HCT116 (cell line): Measurements from ENCODE around the gene NOLC1. TPM values are rescaled to one million over a fixed set of nuclear protein-coding genes. Genes with fewer than 3 reads are reported as not detected.
A peak's percentile ranks its signal among the peaks of the same experiment; 100 is the strongest.

Experiments
- ATAC-seq: fragments of 200-7000 bp; cut with Tn5 transposase; 2 replicates; pipeline ENCODE4 v1.9.1; 2020; ENCODE audit warnings: mild to moderate bottlenecking, moderate library complexity
- BruUV-seq: library from RNA; stranded (reverse); fragments of 400-500 nt; replicated peaks from 2 replicates; lab custom pipeline; 2021; lab: Mats Ljungman, UMichigan
- CTCF ChIA-PET: fragments of 300-600 bp; sonication (Branson Sonifier 250); formaldehyde crosslinking; loops from one replicate; lab custom pipeline; 2021; ENCODE audit warnings: antibody characterized with exemption; lab: Charles Lee
- POLR2A ChIA-PET: fragments of 300-600, 350-600 bp; sonication (Branson Sonifier 250); formaldehyde crosslinking; loops from one replicate; lab custom pipeline; 2021; ENCODE audit warnings: antibody characterized with exemption; lab: Charles Lee
- RAD21 ChIA-PET, 2 experiments: fragments of 300-600 bp; sonication (Branson Sonifier 250); formaldehyde crosslinking; loops; one replicate each; lab custom pipeline; 2023; ENCODE audit warnings: low total read pairs in 2 of 2; ENCODE audit not compliant: uncharacterized antibody in 2 of 2, unreplicated experiment in 2 of 2, low non-redundant PET in 1 of 2; lab: Charles Lee
- DNase-seq: peaks from one replicate; pipeline ENCODE4 v3.0.0-alpha.2; 2010; ENCODE audit warnings: low read depth, low spot score
- H2AFZ ChIP-seq: fragments of 200-600 bp; shearing (Covaris generic), sonication (generic); 2 replicates; pipeline ENCODE4 v1.6.1; 2017; ENCODE audit warnings: low read depth, mixed run types, mixed read lengths, antibody characterized with exemption, low read length; ENCODE audit not compliant: poor library complexity, severe bottlenecking
- H3K27ac ChIP-seq: 2 replicates; pipeline ENCODE4 v1.5.1; 2012; ENCODE audit warnings: low read depth, low read length
- H3K27me3 ChIP-seq: fragments of 200-600 bp; sonication (generic); 2 replicates; pipeline ENCODE4 v1.6.1; 2016; ENCODE audit warnings: mixed run types, low read length, mixed read lengths; ENCODE audit not compliant: insufficient read depth
- H3K36me3 ChIP-seq, 2 experiments: fragments of 200-500 bp in 1 of 2; fragments of 200-600 bp in 1 of 2; sonication (Bioruptor generic) in 1 of 2; sonication (generic) in 1 of 2; 2 replicates each; pipeline versions ENCODE4 v1.5.1 to v1.6.1; 2014 to 2016; ENCODE audit warnings: low read length in 2 of 2, inconsistent platforms in 1 of 2, mixed read lengths in 1 of 2, mixed run types in 1 of 2; ENCODE audit not compliant: insufficient read depth in 2 of 2, control insufficient read depth in 1 of 2
- H3K4me1 ChIP-seq, 2 experiments: fragments of 200-600 bp in 1 of 2; sonication (generic) in 1 of 2; 2 replicates each; pipeline versions ENCODE4 v1.5.1 to v1.6.1; 2012 to 2017; ENCODE audit warnings: low read length in 2 of 2, inconsistent platforms in 1 of 2, mild to moderate bottlenecking in 1 of 2, mixed read lengths in 1 of 2, mixed run types in 1 of 2, moderate library complexity in 1 of 2; ENCODE audit not compliant: insufficient read depth in 2 of 2, control insufficient read depth in 1 of 2
- H3K4me2 ChIP-seq: fragments of 200-600 bp; sonication (generic); 2 replicates; pipeline ENCODE4 v1.6.1; 2017; ENCODE audit warnings: mixed run types, low read length, mixed read lengths
- H3K4me3 ChIP-seq, 2 experiments: fragments of 200-600 bp in 1 of 2; sonication (generic) in 1 of 2; replicated peaks in 1 of 2; 2 replicates each; pipeline ENCODE4 v1.5.1; 2011 to 2016; ENCODE audit warnings: low read length in 2 of 2, control low read depth in 1 of 2, low read depth in 1 of 2, mild to moderate bottlenecking in 1 of 2, mixed read lengths in 1 of 2, mixed run types in 1 of 2
- H3K79me2 ChIP-seq: fragments of 200-600 bp; sonication (generic); 2 replicates; pipeline ENCODE4 v1.6.1; 2017; ENCODE audit warnings: mild to moderate bottlenecking, mixed run types, low read length, moderate library complexity, mixed read lengths; ENCODE audit not compliant: insufficient read depth
- H3K9ac ChIP-seq: fragments of 200-600 bp; sonication (generic); 2 replicates; pipeline ENCODE4 v1.6.1; 2016; ENCODE audit warnings: low read length, mixed read lengths
- H3K9me2 ChIP-seq: fragments of 200-600 bp; sonication (generic), shearing (Covaris generic); 2 replicates; pipeline ENCODE4 v1.6.1; 2017; ENCODE audit warnings: mixed run types, mild to moderate bottlenecking, moderate library complexity; ENCODE audit not compliant: insufficient read depth
- H3K9me3 ChIP-seq, 2 experiments: fragments of 200-500 bp in 1 of 2; fragments of 200-600 bp in 1 of 2; sonication (Bioruptor generic) in 1 of 2; sonication (generic) in 1 of 2; 2 replicates each; pipeline ENCODE4 v1.6.1; 2014 to 2017; ENCODE audit warnings: low read length in 2 of 2, mixed read lengths in 2 of 2, inconsistent platforms in 1 of 2, low read depth in 1 of 2, mild to moderate bottlenecking in 1 of 2, mixed run types in 1 of 2, moderate library complexity in 1 of 2; ENCODE audit not compliant: control insufficient read depth in 1 of 2, insufficient read depth in 1 of 2
- H4K20me1 ChIP-seq: fragments of 200-600 bp; sonication (generic), shearing (Covaris generic); 2 replicates; pipeline ENCODE4 v1.6.1; 2017; ENCODE audit warnings: mixed run types, mild to moderate bottlenecking, moderate library complexity; ENCODE audit not compliant: insufficient read depth
- CBX3 ChIP-seq: IDR thresholded peaks from 2 replicates; pipeline ENCODE4 v1.6.1; 2012; ENCODE audit warnings: low read depth
- ELF1 ChIP-seq: IDR thresholded peaks from 2 replicates; pipeline ENCODE4 v1.6.1; 2012; ENCODE audit warnings: low read depth, borderline replicate concordance
- EZH2 ChIP-seq: fragments of 200-600 bp; sonication (generic); IDR thresholded peaks from 2 replicates; pipeline ENCODE4 v1.6.1; 2017; ENCODE audit warnings: antibody characterized with exemption, mixed run types
- EZH2phosphoT487 ChIP-seq: fragments of 200-600 bp; IDR thresholded peaks from 2 replicates; pipeline ENCODE4 v1.6.1; 2018; ENCODE audit warnings: antibody characterized with exemption, borderline replicate concordance
- JUND ChIP-seq: IDR thresholded peaks from 2 replicates; pipeline ENCODE4 v1.6.1; 2012
- POLR2A ChIP-seq: IDR thresholded peaks from 2 replicates; pipeline ENCODE4 v1.7.0; 2011; ENCODE audit warnings: borderline replicate concordance; ENCODE audit not compliant: insufficient read depth, insufficient read length; ENCODE audit errors: extremely low read depth
- POLR2AphosphoS5 ChIP-seq: IDR thresholded peaks from 2 replicates; pipeline ENCODE4 v1.6.1; 2011; ENCODE audit warnings: mild to moderate bottlenecking, low read depth, low read length, moderate library complexity
- YY1 ChIP-seq: IDR thresholded peaks from 2 replicates; pipeline ENCODE4 v1.6.1; 2011; ENCODE audit warnings: low read length, low read depth, moderate library complexity, mild to moderate bottlenecking; ENCODE audit not compliant: insufficient replicate concordance; ENCODE audit errors: extremely low read depth
- ZFX ChIP-seq: fragments of 450-650 bp; IDR thresholded peaks from 2 replicates; pipeline ENCODE4 v1.6.1; 2017
- intact Hi-C: fragments of 100-400 bp; cut with micrococcal nuclease; formaldehyde crosslinking; loops from 2 replicates; pipeline ENCODE4 v1.10.0; 2022
- total RNA-seq: library from RNA; stranded (reverse); gene quantifications from one replicate; pipeline ENCODE4 v1.2.1, GENCODE V29; 2021; ENCODE audit not compliant: unreplicated experiment
- TF ChIP-seq, protein P1 (sequence below), 3 experiments: fragments of 200-600 bp in 1 of 3; sonication (generic) in 1 of 3; IDR thresholded peaks in 2 of 3; conservative IDR thresholded peaks in 1 of 3; 2 replicates each; pipeline ENCODE4 v1.5.1; 2012 to 2017; ENCODE audit warnings: low read depth in 2 of 3, low read length in 2 of 3, antibody characterized with exemption in 1 of 3, borderline replicate concordance in 1 of 3, control low read depth in 1 of 3, mild to moderate bottlenecking in 1 of 3, mixed read lengths in 1 of 3, mixed run types in 1 of 3, moderate library complexity in 1 of 3; ENCODE audit not compliant: insufficient read depth in 1 of 3
- TF ChIP-seq, protein P2 (sequence below): IDR thresholded peaks from 2 replicates; pipeline ENCODE4 v1.6.1; 2012
- TF ChIP-seq, protein P3 (sequence below): IDR thresholded peaks from 2 replicates; pipeline ENCODE4 v1.6.1; 2012

NOLC1 gene
- total RNA-seq, 1 experiment from 2014 or later, result 231 TPM

DNA sequence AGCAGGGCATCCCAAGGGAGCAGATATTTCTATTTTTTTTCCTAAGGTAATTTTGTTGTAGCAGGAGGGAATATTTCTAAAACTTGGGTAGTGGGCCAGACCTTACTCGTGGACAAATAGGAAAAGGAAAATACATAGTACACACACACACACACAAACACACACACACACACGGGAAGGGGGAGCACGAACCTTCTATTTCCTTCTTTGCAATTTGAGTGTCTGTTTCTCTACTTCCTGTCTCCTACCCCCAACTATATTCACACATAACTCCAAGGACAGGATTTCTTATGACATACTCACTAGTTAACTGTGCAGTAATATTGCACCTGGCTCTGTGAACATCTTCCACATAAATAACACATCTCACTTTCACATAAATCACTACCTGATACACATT, 36.4 kb upstream of the NOLC1 start:
- H2AFZ ChIP-seq, result no peak overlapping the region
- peaks cover 6 to 8% of the 10 kb centered on the region in 2 experiments for H3K36me3 ChIP-seq
- no peaks in the 10 kb centered on the region for H3K27me3 ChIP-seq
- BruUV-seq, result no TSS peak
- TF ChIP-seq CBX3 (no peak), POLR2AphosphoS5 (no peak), POLR2A (no peak), EZH2 (no peak), EZH2phosphoT487 (no peak), ELF1 (no peak), YY1 (no peak), JUND (no peak), ZFX (no peak)
- TF ChIP-seq, protein P1, sequence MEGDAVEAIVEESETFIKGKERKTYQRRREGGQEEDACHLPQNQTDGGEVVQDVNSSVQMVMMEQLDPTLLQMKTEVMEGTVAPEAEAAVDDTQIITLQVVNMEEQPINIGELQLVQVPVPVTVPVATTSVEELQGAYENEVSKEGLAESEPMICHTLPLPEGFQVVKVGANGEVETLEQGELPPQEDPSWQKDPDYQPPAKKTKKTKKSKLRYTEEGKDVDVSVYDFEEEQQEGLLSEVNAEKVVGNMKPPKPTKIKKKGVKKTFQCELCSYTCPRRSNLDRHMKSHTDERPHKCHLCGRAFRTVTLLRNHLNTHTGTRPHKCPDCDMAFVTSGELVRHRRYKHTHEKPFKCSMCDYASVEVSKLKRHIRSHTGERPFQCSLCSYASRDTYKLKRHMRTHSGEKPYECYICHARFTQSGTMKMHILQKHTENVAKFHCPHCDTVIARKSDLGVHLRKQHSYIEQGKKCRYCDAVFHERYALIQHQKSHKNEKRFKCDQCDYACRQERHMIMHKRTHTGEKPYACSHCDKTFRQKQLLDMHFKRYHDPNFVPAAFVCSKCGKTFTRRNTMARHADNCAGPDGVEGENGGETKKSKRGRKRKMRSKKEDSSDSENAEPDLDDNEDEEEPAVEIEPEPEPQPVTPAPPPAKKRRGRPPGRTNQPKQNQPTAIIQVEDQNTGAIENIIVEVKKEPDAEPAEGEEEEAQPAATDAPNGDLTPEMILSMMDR (IDR thresholded peaks at IDR 0.05 in 2 of 3, conservative IDR thresholded peaks at IDR 0.05 in 1 of 3; ENCODE audit: borderline replicate concordance in 1 of 3, insufficient read depth in 1 of 3, low read depth in 2 of 3, low read length in 2 of 3), result no peak
- TF ChIP-seq, protein P2, sequence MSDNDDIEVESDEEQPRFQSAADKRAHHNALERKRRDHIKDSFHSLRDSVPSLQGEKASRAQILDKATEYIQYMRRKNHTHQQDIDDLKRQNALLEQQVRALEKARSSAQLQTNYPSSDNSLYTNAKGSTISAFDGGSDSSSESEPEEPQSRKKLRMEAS, result no peak
- TF ChIP-seq, protein P3, sequence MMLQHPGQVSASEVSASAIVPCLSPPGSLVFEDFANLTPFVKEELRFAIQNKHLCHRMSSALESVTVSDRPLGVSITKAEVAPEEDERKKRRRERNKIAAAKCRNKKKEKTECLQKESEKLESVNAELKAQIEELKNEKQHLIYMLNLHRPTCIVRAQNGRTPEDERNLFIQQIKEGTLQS, result no peak
- TF ChIP-seq, all 23 proteins: peak for 0
- ChIA-PET POLR2A (interaction anchor here (1.0 to 1.3 kb wide), 4 partner anchors 13 to 58 kb away, joined by 4 to 5 read pairs (median 4); no protein-coding TSS in a partner anchor), CTCF (interaction anchor here (1.5 kb wide), 1 partner anchor 275 kb away, joined by 4 read pairs; no protein-coding TSS in a partner anchor), RAD21 (no interaction called here)
- DNase-seq, result no peak
- peak overlapping the region; percentile 94 for H3K4me2 ChIP-seq
- no peaks in the 10 kb centered on the region for H3K9me3 ChIP-seq
- H3K27ac ChIP-seq, result peak overlapping the region; percentile 53; the same call in 1 of the 2 replicates
- ATAC-seq, result no peak
- no peak overlapping the region for H3K4me3 ChIP-seq
- H3K4me1 ChIP-seq, result peaks cover 60 to 72% of the 10 kb centered on the region in 2 experiments
- intact Hi-C loops, result no loop called here
- peaks cover 77% of the 10 kb centered on the region for H3K79me2 ChIP-seq
- H4K20me1 ChIP-seq, result no peaks in the 10 kb centered on the region; the same call in 1 of the 2 replicates
- no peaks in the 10 kb centered on the region for H3K9me2 ChIP-seq
- peak overlapping the region; percentile 86; the same call in 1 of the 2 replicates for H3K9ac ChIP-seq
